ENCODE results near the gene CPED1. TPM values are rescaled to one million over a fixed set of nuclear protein-coding genes. Genes with fewer than 3 reads are reported as not detected.

Gene CPED1
- total RNA-seq, 1 experiment from 2014 or later, result 0.13 TPM

- H4K20me1 ChIP-seq (ENCODE audit: control insufficient read depth, insufficient read depth, insufficient read length), result no peaks in the 10 kb centered on the region
- Mint-ChIP-seq H3K36me3 (ENCODE audit: insufficient read depth in 1 of 3, low read depth in 3 of 3) (no peaks in the 10 kb centered on the region), H3K4me1 (peaks cover 3 to 17% of the 10 kb centered on the region in 2 experiments; a peak in 2 of 4 replicates), H3K27ac (no peak overlapping the region), H3K27me3 (ENCODE audit: low read depth) (no peaks in the 10 kb centered on the region), H3K4me3 (no peak overlapping the region), H3K9me3 (peaks cover 0 to 2% of the 10 kb centered on the region in 2 experiments; a peak in 1 of 5 replicates)
- H3K14ac ChIP-seq (ENCODE audit: insufficient read depth, low read length), result no peak overlapping the region
- no peak overlapping the region for H2AFZ ChIP-seq (ENCODE audit: low read length)
- H3K23me2 ChIP-seq (ENCODE audit: insufficient read length, low read depth, low read length, poor library complexity, severe bottlenecking), result no peaks in the 10 kb centered on the region
- H3K56ac ChIP-seq (ENCODE audit: insufficient read length, low read depth, low read length), result no peak overlapping the region
- H2BK12ac ChIP-seq (ENCODE audit: insufficient read length, low read depth, low read length), result no peak overlapping the region
- H4K8ac ChIP-seq (replicated peaks; ENCODE audit: insufficient read length, low read depth, low read length), result no peak overlapping the region
- H2AK5ac ChIP-seq (ENCODE audit: insufficient read length, low read length), result no peak overlapping the region
- H3K4me1 ChIP-seq (ENCODE audit: insufficient read depth, low read length), result no peaks in the 10 kb centered on the region
- H2BK15ac ChIP-seq (ENCODE audit: low read depth, low read length), result no peak overlapping the region
- no peak overlapping the region for H2BK120ac ChIP-seq (ENCODE audit: low read depth, low read length, poor library complexity, severe bottlenecking)
- no peak overlapping the region for H4K91ac ChIP-seq (ENCODE audit: insufficient read length, low read depth, low read length)
- H3K9ac ChIP-seq (ENCODE audit: extremely low read depth, insufficient read length, low read length), result no peak overlapping the region
- H2BK20ac ChIP-seq (ENCODE audit: low read depth, low read length, poor library complexity, severe bottlenecking), result no peak overlapping the region
- no peak overlapping the region for H2BK5ac ChIP-seq (ENCODE audit: insufficient read length, low read length)
- no peak overlapping the region for H3K18ac ChIP-seq (ENCODE audit: insufficient read length, low read depth, low read length)
- H3K79me1 ChIP-seq (ENCODE audit: insufficient read depth, low read depth, low read length, poor library complexity, severe bottlenecking), result no peaks in the 10 kb centered on the region
- no peak for TF ChIP-seq CTCF (conservative IDR thresholded peaks at IDR 0.05)
- H3K9me3 ChIP-seq (ENCODE audit: control insufficient read depth, low read depth, low read length), result no peaks in the 10 kb centered on the region
- no peak overlapping the region for H3K4ac ChIP-seq (ENCODE audit: low read depth, low read length)
- no CpG with 5 or more reads among the region's 3 CpGs for WGBS (ENCODE audit: extremely low coverage, insufficient read length, low lambda C conversion rate)
- no peaks in the 10 kb centered on the region for H3K79me2 ChIP-seq (ENCODE audit: insufficient read depth, low read length)
- H3K27me3 ChIP-seq (ENCODE audit: insufficient read depth, low read length), result no peaks in the 10 kb centered on the region
- no peak overlapping the region for H3K27ac ChIP-seq (ENCODE audit: insufficient read length, low read depth, low read length)
- no peak for DNase-seq
- H3T11ph ChIP-seq (ENCODE audit: low read length), result no peak overlapping the region
- no peak overlapping the region for H4K5ac ChIP-seq (ENCODE audit: insufficient read length, low read depth, low read length)
- H3K4me2 ChIP-seq (ENCODE audit: insufficient read depth, insufficient read length, low read length), result no peak overlapping the region
- H3K23ac ChIP-seq (ENCODE audit: insufficient read length, low read depth, low read length), result no peak overlapping the region
These were observed 38.1 kb downstream of the CPED1 start for GRCh38 chr7:121026577-121027111.

Measured in H9 (cell line).